ENCODE measurements around the gene KITLG. TPM values are rescaled to one million over a fixed set of nuclear protein-coding genes. Genes with fewer than 3 reads are reported as not detected.

Gene KITLG
- total and polyA plus RNA-seq, 2 donors (not counting 1 experiment from before 2014, with no cell fraction given) = not detected

GRCh38 chr12:88544991-88545980, 35.0 kb downstream of the KITLG start:
- H4K20me1 ChIP-seq (ENCODE audit: control insufficient read depth, insufficient read depth, low read length, poor library complexity, severe bottlenecking) = no peaks in the 10 kb centered on the region
- Mint-ChIP-seq H3K9me3 (ENCODE audit: insufficient read depth) (no peaks in the 10 kb centered on the region), H3K4me1 (no peaks in the 10 kb centered on the region), H3K4me3 (no peak overlapping the region), H3K27ac (no peak overlapping the region), H3K27me3 (no peaks in the 10 kb centered on the region)
- CTCF ChIA-PET = no interaction called here
- no peaks in the 10 kb centered on the region for H3K79me2 ChIP-seq (ENCODE audit: control insufficient read depth, insufficient read depth, low read length)
- POLR2A ChIA-PET = no interaction called here
- H3K27me3 ChIP-seq (replicated peaks in 1 of 4; ENCODE audit: control extremely low read depth in 1 of 4, control insufficient read depth in 3 of 4, insufficient read depth in 4 of 4, low read length in 3 of 4) = no peaks in the 10 kb centered on the region
- 88% methylated on average over 6 of the region's 10 CpGs for WGBS (ENCODE audit: insufficient coverage)
- intact Hi-C loops (cut with micrococcal nuclease) = no loop called here
- no peak overlapping the region for H3K4me3 ChIP-seq (ENCODE audit: control extremely low read depth in 1 of 5, extremely low read depth in 1 of 5, insufficient read depth in 1 of 5, low read depth in 2 of 5, low read length in 4 of 5)
- DNase-seq (no peak), ATAC-seq (ENCODE audit: low read depth) (no peak)
- H3K9ac ChIP-seq (ENCODE audit: low read length) = no peak overlapping the region
- H3K9me3 ChIP-seq (ENCODE audit: control extremely low read depth in 1 of 3, control insufficient read depth in 2 of 3, insufficient read depth in 1 of 3, low read length in 2 of 3) = no peaks in the 10 kb centered on the region
- H3K4me1 ChIP-seq (ENCODE audit: control insufficient read depth in 2 of 2, insufficient read depth in 2 of 2, low read length in 2 of 2) = no peaks in the 10 kb centered on the region
- no peaks in the 10 kb centered on the region for H3K36me3 ChIP-seq (replicated peaks in 1 of 2; ENCODE audit: control extremely low read depth in 1 of 2, control insufficient read depth in 1 of 2, extremely low read depth in 1 of 2, insufficient read depth in 2 of 2, low read length in 1 of 2)
- H3K4me2 ChIP-seq (replicated peaks; ENCODE audit: low read depth, low read length, poor library complexity, severe bottlenecking) = no peak overlapping the region
- H3K27ac ChIP-seq (ENCODE audit: low read length in 2 of 2) = no peak overlapping the region
- no peak for TF ChIP-seq CTCF (IDR thresholded peaks at IDR 0.05)
- no peak for TF ChIP-seq EZH2 (IDR thresholded peaks at IDR 0.05; ENCODE audit: borderline replicate concordance, insufficient read depth, low read depth, low read length, poor library complexity, severe bottlenecking)
- no peak overlapping the region for H2AFZ ChIP-seq (ENCODE audit: insufficient read depth, low read depth, low read length, poor library complexity, severe bottlenecking)

- no peak for DNase-seq
- Mint-ChIP-seq H3K4me1 (no peaks in the 10 kb centered on the region), H3K27me3 (no peaks in the 10 kb centered on the region)
These were observed 40.4 kb downstream of the KITLG start for GRCh38 chr12:88539893-88540292.

More at GRCh38 chr12:88539893-88540292, 40.4 kb downstream of the KITLG start:
- ChIA-PET POLR2A (no interaction called here), CTCF (no interaction called here)
- Histone ChIP-seq H2AFZ (ENCODE audit: insufficient read depth, low read depth, low read length, poor library complexity, severe bottlenecking) (no peak overlapping the region), H3K9me3 (ENCODE audit: control extremely low read depth in 1 of 3, control insufficient read depth in 2 of 3, insufficient read depth in 1 of 3, low read length in 2 of 3) (no peaks in the 10 kb centered on the region), H3K9ac (ENCODE audit: low read length) (no peak overlapping the region), H3K4me2 (replicated peaks; ENCODE audit: low read depth, low read length, poor library complexity, severe bottlenecking) (no peak overlapping the region), H3K27ac (ENCODE audit: low read length in 2 of 2) (no peak overlapping the region), H3K79me2 (ENCODE audit: control insufficient read depth, insufficient read depth, low read length) (no peaks in the 10 kb centered on the region), H3K36me3 (replicated peaks in 1 of 2; ENCODE audit: control extremely low read depth in 1 of 2, control insufficient read depth in 1 of 2, extremely low read depth in 1 of 2, insufficient read depth in 2 of 2, low read length in 1 of 2) (no peaks in the 10 kb centered on the region), H4K20me1 (ENCODE audit: control insufficient read depth, insufficient read depth, low read length, poor library complexity, severe bottlenecking) (no peaks in the 10 kb centered on the region), H3K4me1 (ENCODE audit: control insufficient read depth in 2 of 2, insufficient read depth in 2 of 2, low read length in 2 of 2) (no peaks in the 10 kb centered on the region), H3K27me3 (replicated peaks in 1 of 4; ENCODE audit: control extremely low read depth in 1 of 4, control insufficient read depth in 3 of 4, insufficient read depth in 4 of 4, low read length in 3 of 4) (no peaks in the 10 kb centered on the region), H3K4me3 (ENCODE audit: control extremely low read depth in 1 of 5, extremely low read depth in 1 of 5, insufficient read depth in 1 of 5, low read depth in 2 of 5, low read length in 4 of 5) (no peak overlapping the region)
- intact Hi-C loops (cut with micrococcal nuclease) = no loop called here
- no peak for ATAC-seq (ENCODE audit: low read depth)
- H3K9me3 Mint-ChIP-seq (ENCODE audit: insufficient read depth) = peaks cover 3% of the 10 kb centered on the region
- H3K27ac Mint-ChIP-seq = no peak overlapping the region
- H3K4me3 Mint-ChIP-seq = no peak overlapping the region
- TF ChIP-seq CTCF (IDR thresholded peaks at IDR 0.05) (no peak), EZH2 (IDR thresholded peaks at IDR 0.05; ENCODE audit: borderline replicate concordance, insufficient read depth, low read depth, low read length, poor library complexity, severe bottlenecking) (no peak)
- WGBS (ENCODE audit: insufficient coverage) = no CpG with 5 or more reads among the region's 1 CpG
